ENCODE measurements around the gene TAF4B. TPM values are rescaled to one million over a fixed set of nuclear protein-coding genes. Genes with fewer than 3 reads are reported as not detected.
"Not testable (repeated sequence)": the region's sequence is repeated elsewhere in the genome, so short reads cannot be mapped to it uniquely, and the experiment has no call there.

The TAF4B gene
- total and polyA plus RNA-seq, 9 donors, result 5.0 to 19.1 (median 7.8) TPM

- Histone ChIP-seq H3K36me3 (no peaks in the 10 kb centered on the region), H3K9me3 (no peaks in the 10 kb centered on the region), H3K27me3 (no peaks in the 10 kb centered on the region), H3K4me1 (ENCODE audit: insufficient read depth) (no peaks in the 10 kb centered on the region), H3K4me3 (no peak overlapping the region), H3K27ac (no peak overlapping the region)
- intact Hi-C loops (cut with DNase I), result no loop called here
- 87 to 88% (median 87%) methylated on average over 8 of the region's 8 CpGs for WGBS, 3 donors
- DNase-seq, result no peak
- no peak for TF ChIP-seq POLR2A (IDR thresholded peaks at IDR 0.05)
- TF ChIP-seq EP300 (IDR thresholded peaks at IDR 0.05), result no peak
- TF ChIP-seq CTCF (IDR thresholded peaks at IDR 0.05), result no peak
These were observed 209.3 kb downstream of the TAF4B start for GRCh38 chr18:26435415-26436095.

GRCh38 chr18:26436176-26437051, 210.2 kb downstream of the TAF4B start:
- TF ChIP-seq POLR2A (IDR thresholded peaks at IDR 0.05) (no peak), EP300 (IDR thresholded peaks at IDR 0.05) (no peak), CTCF (IDR thresholded peaks at IDR 0.05) (no peak)
- 65 to 73% (median 68%) methylated on average over 11 of the region's 11 CpGs for WGBS, 3 donors
- Histone ChIP-seq H3K4me1 (ENCODE audit: insufficient read depth) (peaks cover 1% of the 10 kb centered on the region), H3K36me3 (no peaks in the 10 kb centered on the region), H3K9me3 (no peaks in the 10 kb centered on the region), H3K27ac (no peak overlapping the region), H3K27me3 (no peaks in the 10 kb centered on the region), H3K4me3 (no peak overlapping the region)
- intact Hi-C loops (cut with DNase I), result no loop called here
- DNase-seq, result no peak

GRCh38 chr18:26437634-26438033, 211.4 kb downstream of the TAF4B start:
- H3K9me3 ChIP-seq; H3K4me1 ChIP-seq (ENCODE audit: insufficient read depth); H3K27me3 ChIP-seq; H3K4me3 ChIP-seq; H3K36me3 ChIP-seq; H3K27ac ChIP-seq; DNase-seq; intact Hi-C loops (cut with DNase I): not testable (repeated sequence)
- 59 to 96% (median 82%) methylated on average over 3 of the region's 3 CpGs for WGBS, 3 donors

- Histone ChIP-seq H3K27ac (no peak overlapping the region), H3K4me3 (no peak overlapping the region), H3K4me1 (ENCODE audit: insufficient read depth) (peaks cover 3% of the 10 kb centered on the region), H3K27me3 (no peaks in the 10 kb centered on the region), H3K36me3 (no peaks in the 10 kb centered on the region), H3K9me3 (no peaks in the 10 kb centered on the region)
- DNase-seq, result no peak
- intact Hi-C loops (cut with DNase I), result no loop called here
- TF ChIP-seq CTCF (IDR thresholded peaks at IDR 0.05) (no peak), EP300 (IDR thresholded peaks at IDR 0.05) (no peak), POLR2A (IDR thresholded peaks at IDR 0.05) (no peak)
- 92 to 93% (median 93%) methylated on average over 5 of the region's 5 CpGs for WGBS, 3 donors
These were observed 212.7 kb downstream of the TAF4B start for GRCh38 chr18:26438980-26439379.

GRCh38 chr18:26439537-26439936, 213.3 kb downstream of the TAF4B start:
- intact Hi-C loops (cut with DNase I), result no loop called here

More at GRCh38 chr18:26439537-26439936, 213.3 kb downstream of the TAF4B start:
- H3K4me1 ChIP-seq (ENCODE audit: insufficient read depth), result peaks cover 3% of the 10 kb centered on the region
- no peaks in the 10 kb centered on the region for H3K9me3 ChIP-seq
- DNase-seq, result no peak
- H3K36me3 ChIP-seq, result no peaks in the 10 kb centered on the region
- no peak overlapping the region for H3K4me3 ChIP-seq
- no peak for TF ChIP-seq POLR2A (IDR thresholded peaks at IDR 0.05)
- no peak for TF ChIP-seq CTCF (IDR thresholded peaks at IDR 0.05)
- no peak for TF ChIP-seq EP300 (IDR thresholded peaks at IDR 0.05)
- H3K27ac ChIP-seq, result no peak overlapping the region
- H3K27me3 ChIP-seq, result no peaks in the 10 kb centered on the region
- 90% methylated on average over 4 of the region's 4 CpGs for WGBS, 3 donors

All from ovary (tissue), 9 donors.